GM21717 (cell line): ENCODE results near the gene PLA2G4F.

ENCODE experiments used
- ATAC-seq: cut with Tn5 transposase; IDR thresholded peaks from one replicate; pipeline ENCODE4 v1.9.1; 2021; ENCODE audit warnings: mild to moderate bottlenecking, moderate library complexity; ENCODE audit not compliant: unreplicated experiment

PLA2G4F gene, protein sequence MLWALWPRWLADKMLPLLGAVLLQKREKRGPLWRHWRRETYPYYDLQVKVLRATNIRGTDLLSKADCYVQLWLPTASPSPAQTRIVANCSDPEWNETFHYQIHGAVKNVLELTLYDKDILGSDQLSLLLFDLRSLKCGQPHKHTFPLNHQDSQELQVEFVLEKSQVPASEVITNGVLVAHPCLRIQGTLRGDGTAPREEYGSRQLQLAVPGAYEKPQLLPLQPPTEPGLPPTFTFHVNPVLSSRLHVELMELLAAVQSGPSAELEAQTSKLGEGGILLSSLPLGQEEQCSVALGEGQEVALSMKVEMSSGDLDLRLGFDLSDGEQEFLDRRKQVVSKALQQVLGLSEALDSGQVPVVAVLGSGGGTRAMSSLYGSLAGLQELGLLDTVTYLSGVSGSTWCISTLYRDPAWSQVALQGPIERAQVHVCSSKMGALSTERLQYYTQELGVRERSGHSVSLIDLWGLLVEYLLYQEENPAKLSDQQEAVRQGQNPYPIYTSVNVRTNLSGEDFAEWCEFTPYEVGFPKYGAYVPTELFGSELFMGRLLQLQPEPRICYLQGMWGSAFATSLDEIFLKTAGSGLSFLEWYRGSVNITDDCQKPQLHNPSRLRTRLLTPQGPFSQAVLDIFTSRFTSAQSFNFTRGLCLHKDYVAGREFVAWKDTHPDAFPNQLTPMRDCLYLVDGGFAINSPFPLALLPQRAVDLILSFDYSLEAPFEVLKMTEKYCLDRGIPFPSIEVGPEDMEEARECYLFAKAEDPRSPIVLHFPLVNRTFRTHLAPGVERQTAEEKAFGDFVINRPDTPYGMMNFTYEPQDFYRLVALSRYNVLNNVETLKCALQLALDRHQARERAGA

DNA sequence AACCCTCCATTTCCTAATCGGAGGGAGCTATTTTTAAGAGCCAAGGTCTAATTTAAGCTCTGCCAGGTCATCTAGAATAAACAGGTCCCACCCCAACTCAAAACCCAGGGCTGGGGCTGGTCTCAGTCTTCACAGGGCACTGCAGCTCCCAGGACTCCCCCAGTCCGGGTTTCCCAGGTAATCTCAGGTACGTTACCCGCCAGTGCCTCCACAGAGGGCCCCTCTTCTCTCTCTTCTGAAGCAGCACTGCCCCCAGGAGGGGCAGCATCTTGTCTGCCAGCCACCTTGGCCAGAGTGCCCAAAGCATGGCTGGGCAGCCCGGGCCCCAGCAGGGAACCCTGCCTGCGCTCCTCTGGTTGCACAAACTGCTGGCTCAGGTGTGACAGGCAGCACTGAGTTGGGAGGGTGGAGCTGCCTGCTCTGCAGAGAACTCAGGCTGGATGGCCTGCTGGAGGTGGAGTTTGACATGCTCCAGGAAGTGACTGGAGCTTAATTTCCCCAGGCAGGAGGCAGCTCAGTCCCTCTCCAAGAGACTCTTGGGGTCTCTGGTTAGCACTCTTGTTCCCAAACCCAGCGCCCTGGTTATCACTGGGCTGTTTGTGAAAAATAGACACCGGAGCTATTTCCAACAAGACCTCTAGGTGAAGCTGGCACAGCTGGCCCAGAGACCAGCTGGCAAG lies at the start of gene PLA2G4F:
Gene PLA2G4F (minus strand): TSS at position 394 of the 680 bp plus-strand sequence. CDS start 87 bp downstream, at position 307.
- ATAC-seq = no peak

DNA sequence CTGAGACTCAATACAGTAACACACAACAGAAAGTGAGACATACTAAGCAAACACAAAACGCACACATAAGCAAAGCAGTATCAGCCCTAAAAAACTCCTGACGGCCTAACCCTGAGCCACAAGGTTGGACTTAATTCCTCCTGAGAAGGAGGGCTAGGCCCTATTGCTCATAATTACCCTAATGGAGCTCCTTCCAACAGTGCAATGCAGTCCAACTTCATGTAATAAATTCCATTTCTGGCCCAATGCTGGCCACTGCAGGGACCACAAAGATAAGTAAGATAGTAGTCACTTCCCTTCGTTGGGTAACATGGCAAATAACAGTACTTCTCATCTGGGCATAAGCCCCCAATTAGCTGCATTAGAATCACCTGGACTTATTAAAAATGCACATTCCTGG lies 47.5 kb upstream of the PLA2G4F start:
- ATAC-seq = no peak

DNA sequence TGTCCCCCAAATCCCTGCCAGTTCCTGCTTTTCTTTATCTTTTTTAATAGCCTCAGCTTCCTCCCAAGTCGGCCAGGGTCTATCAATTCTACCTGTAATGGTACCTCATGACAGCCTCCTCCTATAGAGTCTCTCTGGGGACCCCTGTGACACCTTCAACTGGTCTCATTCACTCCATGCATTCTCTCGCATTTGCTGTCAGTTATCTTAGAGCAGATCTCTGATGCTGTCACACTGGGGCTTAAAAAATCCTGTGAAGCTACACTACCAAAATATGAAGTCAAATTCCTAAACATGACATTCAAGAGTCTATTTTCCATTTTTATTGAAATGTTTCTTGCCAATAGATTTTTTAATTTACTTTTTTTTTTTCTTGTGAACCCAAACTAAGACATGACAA lies 46.2 kb upstream of the PLA2G4F start:
- ATAC-seq = no peak

DNA sequence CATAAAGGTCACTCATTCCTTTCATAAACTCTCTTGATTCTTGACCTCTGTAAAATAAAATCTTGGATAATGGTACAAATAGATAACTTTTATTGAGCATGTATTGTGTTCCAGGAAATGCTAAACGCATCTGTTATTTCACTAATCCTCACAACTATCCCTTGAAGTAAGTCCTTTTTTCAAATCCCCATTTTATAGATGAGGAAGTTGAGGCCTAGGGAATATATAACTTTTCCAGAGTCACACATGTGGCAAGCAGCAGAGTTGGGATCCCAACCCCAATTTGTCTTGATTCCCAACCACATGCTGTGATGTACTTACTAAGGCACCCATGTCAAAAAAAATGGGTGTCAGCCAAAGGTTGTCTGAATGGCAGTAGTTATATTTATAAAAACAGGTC lies 45.4 kb upstream of the PLA2G4F start:
- ATAC-seq = no peak

DNA sequence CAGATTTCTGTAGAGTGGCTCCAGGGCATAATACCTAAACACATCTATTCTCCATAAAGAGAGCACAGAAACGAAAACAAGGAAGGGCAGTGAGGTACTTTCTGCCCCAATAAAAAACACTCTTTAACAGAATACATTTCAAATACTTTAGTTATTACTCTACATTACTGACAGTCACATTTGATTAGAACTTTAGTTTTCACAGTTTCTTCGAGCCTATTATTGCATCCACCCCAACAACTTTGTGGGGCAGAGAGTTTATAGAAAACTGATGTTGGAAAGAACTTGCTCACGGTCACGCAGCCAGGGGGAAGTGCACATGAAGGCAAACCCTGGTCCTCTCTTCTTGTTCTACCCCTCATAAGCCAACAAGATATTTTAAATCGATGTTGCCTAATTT lies 42.7 kb upstream of the PLA2G4F start:
- no peak for ATAC-seq

DNA sequence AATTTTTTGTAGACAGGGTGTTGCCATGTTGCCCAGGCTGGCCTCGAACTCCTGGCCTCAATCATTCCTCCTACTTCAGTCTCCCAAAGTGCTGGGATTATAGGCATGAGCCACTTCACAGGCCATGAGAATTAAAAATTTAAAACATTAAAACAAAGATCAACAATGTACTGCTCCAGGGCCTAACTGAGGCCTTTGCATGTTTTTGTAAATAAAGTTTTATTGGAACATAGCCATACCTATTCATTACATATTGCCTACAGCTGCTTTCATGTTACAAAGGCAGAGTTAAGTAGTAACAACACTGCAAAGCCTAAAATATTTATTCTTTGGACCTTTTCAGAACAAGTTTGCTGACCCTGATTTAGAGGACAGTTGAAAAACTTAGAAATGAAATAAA lies 42.1 kb upstream of the PLA2G4F start:
- ATAC-seq = no peak

DNA sequence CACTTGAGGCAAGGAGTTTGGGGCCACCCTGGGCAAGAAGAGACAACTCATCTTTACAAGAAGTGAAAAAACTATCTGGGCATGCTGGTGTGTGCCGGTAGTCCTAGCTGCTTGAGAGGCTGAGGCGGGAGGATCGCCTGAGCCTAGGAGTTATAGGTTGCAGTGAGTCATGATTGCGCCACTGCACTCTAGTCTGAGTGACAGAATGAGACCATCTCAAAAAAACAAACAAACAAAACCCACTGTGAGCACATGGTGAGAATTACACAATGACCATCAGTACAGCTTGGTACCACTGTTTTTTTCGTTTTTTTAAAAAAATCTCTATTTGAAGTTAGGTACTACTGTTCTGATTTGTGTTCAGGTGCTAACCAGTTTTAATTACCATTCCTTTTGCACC lies 38.1 kb upstream of the PLA2G4F start:
- ATAC-seq = no peak

DNA sequence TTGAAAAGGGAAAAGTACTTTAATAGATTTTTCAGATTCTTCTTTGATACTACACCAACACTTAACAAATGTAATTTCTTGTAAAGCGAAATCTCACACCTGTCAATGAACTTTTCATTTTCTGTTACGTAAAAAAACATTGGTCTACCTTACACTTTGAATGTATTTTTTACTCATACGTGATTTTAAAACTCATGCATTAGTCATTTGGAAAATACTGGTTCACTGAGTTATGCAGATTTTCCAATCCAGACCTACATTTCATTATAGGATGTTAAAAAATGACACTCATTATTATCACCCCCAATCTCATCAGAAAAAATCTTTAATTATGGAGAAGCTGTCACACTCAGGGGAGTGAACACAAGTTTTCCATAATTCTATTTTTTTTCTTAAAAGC lies 36.9 kb upstream of the PLA2G4F start:
- no peak for ATAC-seq

DNA sequence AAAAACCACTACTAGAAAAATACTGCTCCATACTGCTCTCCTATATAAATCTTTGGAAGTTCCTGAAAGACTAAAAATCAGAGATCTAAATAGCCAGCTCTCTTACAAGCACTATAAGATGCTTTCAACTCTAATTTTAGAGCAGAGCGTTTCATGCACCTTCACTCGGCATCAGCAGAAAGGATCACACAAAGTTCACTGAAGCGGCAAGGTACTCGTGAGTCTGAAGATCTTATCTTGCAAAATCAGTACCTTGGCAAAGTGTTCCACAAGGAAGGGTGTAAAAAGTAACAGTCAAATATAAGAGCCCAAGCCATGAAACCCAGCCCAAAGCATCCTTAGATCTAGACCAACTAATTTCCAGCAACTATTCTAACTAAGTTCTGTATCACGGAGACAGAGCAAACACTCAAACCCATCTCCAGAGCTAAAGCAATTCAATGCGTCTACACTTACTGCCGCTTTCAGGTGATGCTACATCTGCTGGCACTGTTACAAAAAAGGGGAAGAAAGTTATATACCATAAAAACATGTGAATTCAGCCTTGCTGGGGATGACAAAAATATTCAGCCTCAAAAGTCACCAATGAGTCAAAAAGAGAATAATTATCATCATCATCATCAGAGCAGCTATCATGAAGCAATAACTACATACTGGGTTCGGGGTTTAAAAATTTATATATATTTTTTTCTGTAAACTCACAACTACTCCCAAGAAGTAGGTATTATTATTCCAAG lies 35.3 kb upstream of the PLA2G4F start:
- ATAC-seq = no peak

DNA sequence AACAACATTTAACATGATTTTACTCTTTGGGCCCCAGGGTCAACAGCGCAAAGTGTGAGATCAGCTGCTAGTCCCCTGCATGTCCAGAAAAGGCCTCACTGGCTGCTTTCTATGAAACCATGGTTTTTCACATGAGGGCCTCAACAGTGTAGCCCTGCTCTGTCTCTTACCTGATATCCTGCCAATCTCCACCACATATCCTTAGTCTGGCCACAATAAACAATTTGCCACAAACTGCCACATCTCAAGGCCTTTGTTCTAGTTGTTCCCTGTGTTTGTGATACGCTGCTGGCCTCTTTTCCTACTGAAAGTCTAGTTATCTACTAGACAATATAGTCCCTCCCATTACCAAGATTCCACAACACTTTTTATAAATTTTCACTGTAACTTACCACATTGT lies 33.9 kb upstream of the PLA2G4F start:
- no peak for ATAC-seq

DNA sequence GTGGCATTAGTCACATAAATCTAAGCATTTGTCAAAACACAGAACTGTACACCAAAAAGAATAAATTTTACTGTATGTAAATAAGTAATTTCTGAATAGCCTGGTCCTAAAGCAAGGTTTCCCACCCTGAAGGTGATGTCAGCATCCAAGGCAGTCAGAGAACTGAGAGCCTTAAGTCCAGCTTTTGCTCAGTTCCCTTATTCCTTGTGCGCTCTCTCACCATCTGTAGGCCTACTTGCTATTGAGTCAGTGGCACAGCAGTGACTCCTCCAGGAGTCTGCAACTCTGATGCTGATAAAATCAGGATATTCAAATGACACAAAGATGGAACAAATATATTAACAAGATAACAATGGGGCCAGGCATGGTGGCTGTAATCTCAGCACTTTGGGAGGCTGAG lies 29.4 kb upstream of the PLA2G4F start:
- ATAC-seq = no peak

DNA sequence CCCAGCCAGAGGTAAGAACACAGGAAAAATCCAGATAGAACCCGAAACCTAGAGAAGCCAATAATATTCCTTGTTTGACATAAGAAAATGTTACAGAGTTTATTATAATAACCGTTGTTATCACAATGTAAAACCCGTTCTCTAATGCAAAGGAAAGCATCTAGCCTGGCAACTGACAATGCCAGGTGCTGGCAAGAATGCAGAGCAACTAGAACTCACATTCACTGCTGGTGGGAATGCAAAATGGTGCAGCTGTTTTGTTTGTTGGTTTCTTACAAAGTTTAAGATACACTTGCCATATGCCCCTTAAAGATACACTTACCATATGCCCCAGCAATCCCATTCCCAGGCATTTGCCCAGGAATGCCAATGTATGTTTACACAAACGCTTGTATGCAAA lies 28.3 kb upstream of the PLA2G4F start:
- no peak for ATAC-seq

DNA sequence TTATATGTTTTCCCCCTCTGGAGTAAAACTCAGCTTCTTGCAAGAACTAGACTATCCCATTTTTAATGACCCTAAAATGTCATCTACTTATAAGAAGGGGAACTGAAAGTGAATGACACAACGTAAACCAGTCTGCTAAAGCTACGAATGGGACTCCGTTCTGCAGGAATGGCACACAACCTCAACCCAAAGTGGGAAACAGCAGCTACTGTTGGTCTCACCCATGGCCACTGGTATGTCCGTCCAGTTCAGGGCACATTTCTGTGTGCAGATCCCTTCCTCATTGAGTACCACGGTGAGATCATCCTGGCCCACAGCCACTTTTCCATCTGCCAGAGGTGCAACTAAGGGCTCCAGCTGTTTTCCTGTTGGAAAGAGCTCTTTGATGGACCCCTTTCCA lies 27.9 kb upstream of the PLA2G4F start:
- ATAC-seq = no peak

DNA sequence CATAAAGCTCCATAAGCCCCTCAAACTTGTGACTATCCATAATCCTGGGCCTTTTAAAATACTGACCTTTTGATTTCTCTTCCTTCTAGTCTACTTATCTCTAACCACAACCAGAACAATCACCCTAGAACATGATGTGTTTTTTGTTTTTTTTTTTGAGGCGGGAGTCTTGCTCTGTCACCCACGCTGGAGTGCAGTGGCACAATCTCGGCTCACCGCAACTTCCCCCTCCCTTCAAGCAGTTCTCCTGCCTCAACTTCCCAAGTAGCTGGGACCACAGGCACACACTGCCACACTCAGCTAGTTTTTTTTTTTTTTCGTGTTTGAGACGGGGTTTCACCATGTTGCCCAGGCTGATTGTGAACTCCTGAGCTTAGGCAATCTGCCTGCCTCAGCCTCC lies 26.5 kb upstream of the PLA2G4F start:
- no peak for ATAC-seq

DNA sequence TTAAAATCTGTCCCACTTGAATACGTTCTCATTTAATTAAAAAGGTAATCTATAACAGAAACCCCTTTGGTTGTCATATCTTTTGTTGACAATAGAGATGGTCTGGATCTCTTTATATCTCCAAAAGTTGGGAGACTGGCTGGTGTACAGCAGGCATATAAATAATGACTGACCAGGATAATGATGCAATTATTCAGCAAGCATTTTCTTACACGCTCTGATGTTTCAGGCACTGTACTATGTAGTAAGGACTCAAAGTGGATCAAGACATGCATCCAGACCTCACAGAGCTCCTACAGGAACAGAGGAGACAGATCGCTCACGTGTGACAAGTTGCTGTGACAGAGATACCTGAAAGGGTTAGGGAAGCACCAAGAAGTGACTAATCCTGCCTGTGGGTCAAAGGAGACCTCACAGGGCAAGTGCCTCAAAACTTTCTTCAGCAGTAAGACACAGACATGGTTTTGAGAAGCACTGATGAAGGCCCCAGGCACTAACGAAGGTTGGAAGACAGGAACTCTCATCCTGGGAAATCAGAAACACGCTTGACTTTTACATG lies 26.0 kb upstream of the PLA2G4F start:
- ATAC-seq = no peak

DNA sequence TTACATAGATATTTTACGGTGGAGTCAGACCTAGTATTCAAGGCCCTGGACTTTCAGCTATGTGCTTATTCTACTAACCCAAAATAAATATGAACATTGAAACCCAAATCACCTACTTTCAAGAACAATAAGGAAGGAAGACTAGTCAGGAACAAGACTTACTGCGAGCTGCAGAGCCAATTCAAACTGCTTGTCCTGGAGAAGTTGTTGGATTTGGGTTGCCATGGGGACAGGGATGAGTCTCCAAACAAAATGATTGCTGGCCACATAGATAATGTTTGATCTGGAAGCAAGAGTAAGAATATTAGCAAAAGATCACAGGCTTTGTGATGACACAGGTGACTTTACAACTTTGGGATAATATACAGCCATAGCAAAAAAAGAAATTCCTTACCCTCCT lies 21.6 kb upstream of the PLA2G4F start:
- ATAC-seq = no peak

DNA sequence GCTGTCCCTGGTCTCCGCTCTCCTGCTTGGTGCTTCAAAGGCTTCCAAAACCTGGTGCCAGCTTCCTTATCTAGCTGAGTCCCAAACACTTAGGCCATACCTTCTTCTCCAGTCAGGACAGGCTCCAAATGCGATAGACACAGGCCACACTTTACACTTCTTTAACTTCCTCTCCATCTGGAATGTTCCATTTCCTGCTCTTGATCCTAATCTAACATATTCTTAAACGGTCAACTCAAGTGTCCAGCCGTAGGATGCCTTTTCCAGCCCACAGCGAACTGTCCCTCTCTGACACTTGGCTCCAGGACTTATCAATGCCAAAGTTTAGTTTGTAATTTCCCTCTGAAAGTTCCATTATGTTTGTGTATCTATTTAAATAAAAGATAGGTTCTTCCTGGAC lies 19.2 kb upstream of the PLA2G4F start:
- ATAC-seq = no peak

DNA sequence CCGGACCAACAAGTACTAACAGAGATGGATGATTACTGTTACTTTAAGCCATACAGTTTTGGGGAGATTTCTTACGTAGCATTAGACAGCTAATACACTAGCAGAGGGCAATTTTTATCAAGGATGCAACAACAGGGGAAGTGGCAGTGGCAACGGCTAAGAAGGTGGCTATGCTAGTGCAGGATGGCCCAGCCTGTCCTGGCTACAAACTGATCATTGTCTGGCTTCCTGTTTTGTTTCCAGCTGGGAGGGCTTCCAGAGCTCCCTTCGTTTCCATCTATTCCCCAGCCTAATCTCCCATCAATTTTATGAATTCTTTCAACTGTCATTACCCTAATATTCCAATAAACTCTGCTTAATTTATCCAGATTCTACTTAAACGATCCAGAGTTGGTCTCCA lies 16.0 kb upstream of the PLA2G4F start:
- no peak for ATAC-seq

DNA sequence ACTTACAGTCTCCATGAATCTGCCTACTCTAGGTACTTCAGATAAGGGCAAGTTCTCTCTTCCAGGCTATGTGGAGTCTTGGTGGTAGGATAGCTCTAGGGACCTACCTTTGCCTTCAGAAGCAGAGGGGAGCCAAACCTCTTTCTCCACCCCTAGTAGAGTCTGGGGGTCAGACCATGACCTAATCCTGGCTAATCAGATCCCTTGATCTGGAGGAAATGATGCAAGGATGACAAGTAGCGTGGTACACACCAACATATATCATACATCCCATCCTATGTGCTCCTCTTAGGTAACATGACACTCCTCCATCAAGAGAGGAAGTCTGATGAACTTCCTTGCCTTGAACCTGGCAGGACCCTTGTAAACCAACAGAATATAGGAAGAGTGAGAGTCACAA lies 15.4 kb upstream of the PLA2G4F start:
- ATAC-seq = no peak

DNA sequence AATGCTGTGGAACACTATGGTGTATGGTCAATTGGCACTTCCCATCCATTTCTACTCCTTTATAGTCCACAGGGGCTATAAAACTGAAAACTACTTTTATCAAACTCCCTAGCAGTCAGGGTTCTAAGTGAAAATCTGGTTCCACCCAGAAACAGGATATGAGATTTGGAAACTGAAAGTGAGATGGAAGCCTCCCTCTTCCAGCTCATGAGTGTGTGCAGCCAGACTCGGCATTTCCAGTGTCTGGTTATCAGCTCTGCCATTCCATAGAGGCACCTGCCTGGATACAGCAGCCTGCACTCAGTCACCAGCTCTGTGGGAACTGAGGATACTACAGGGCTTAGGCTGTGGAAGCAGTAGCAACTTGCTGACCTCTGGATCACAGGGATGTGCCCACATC lies 14.7 kb upstream of the PLA2G4F start:
- ATAC-seq = no peak
